ENCODE data around the gene CHCHD1. TPM values are rescaled to one million over a fixed set of nuclear protein-coding genes. Genes with fewer than 3 reads are reported as not detected.

The CHCHD1 gene
- total and polyA plus RNA-seq, 2 donors (not counting 3 experiments of a cell fraction or from before 2014, with no cell fraction given): 31.7 to 39.2 TPM

DNA sequence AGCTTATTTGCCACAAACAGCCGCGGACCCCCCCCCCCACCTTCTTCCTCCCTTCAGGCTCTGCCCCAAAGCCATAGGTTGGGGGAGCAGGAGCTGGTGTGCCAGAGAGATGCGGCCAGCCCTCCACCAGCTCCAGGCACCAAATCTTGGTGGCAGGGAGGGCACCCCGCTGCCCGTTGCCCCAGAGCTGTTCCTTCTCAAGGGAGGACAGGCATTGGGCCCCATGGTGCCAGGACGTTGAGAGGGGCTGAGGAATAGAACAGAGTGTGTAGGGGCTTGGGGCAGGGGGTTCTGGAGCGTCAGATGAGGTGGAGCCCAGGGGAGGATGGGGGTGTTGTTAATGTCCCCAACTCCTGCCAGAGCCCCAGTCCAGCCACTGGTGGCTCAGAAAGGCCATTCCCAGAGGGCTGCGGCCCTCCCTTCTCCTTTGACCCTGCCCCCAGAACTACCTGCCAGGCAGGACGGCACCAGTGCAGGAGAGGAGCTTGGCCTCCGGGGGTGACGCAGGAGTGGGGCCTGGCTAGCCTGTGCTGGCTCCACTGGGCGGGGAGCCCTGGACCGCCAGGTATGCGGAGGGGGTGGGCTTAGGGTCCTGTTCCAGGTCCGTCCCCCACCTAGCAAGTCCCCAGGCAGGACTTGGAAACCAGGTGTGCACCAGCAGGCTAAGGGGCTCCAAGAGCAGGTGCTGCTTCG, 47.7 kb upstream of the CHCHD1 start:
- ChIA-PET CTCF (interaction anchor here (1.6 kb wide), 1 partner anchor 9 kb away, joined by 4 read pairs; the partner anchor contains the start of gene SEC24C), POLR2A (interaction anchor here (0.6 kb wide), 1 partner anchor 61 kb away, joined by 3 read pairs; no protein-coding TSS in a partner anchor)
- DNase-seq (ENCODE audit: low read depth, low spot score): no peak
- no peak for FAIRE-seq
- TF ChIP-seq GATA2 (IDR thresholded peaks at IDR 0.05; ENCODE audit: insufficient read depth, insufficient read length, low read depth, low read length) (no peak), FOS (IDR thresholded peaks at IDR 0.05; ENCODE audit: borderline replicate concordance, insufficient read depth, low read length) (no peak), MAX (IDR thresholded peaks at IDR 0.05; ENCODE audit: insufficient read depth, insufficient read length) (no peak), JUN (IDR thresholded peaks at IDR 0.05; ENCODE audit: borderline replicate concordance, insufficient read depth, insufficient read length, low read depth) (no peak), MYC (IDR thresholded peaks at IDR 0.05; ENCODE audit: low read depth, low read length) (no peak), CTCF (IDR thresholded peaks at IDR 0.05; ENCODE audit: extremely low read depth in 1 of 2, insufficient read depth in 1 of 2, low read depth in 1 of 2, low read length in 2 of 2) (no peak), POLR2A (IDR thresholded peaks at IDR 0.05; ENCODE audit: low read depth, low read length) (no peak), POLR2AphosphoS5 (IDR thresholded peaks at IDR 0.05; ENCODE audit: insufficient read depth, low read depth, low read length) (no peak), EZH2 (IDR thresholded peaks at IDR 0.05; ENCODE audit: borderline replicate concordance, low read depth, low read length, severe bottlenecking) (no peak)
- Histone ChIP-seq H3K9me3 (replicated peaks; ENCODE audit: control insufficient read depth, insufficient read depth, low read length) (no peaks in the 10 kb centered on the region), H3K4me2 (ENCODE audit: insufficient read depth, low read length) (no peak overlapping the region), H3K27ac (ENCODE audit: insufficient read depth, low read depth, low read length) (no peak overlapping the region), H3K27me3 (ENCODE audit: control insufficient read depth in 2 of 2, insufficient read depth in 2 of 2, low read length in 2 of 2) (no peaks in the 10 kb centered on the region), H3K36me3 (ENCODE audit: control insufficient read depth in 2 of 2, extremely low read depth in 1 of 2, insufficient read depth in 2 of 2, low read length in 2 of 2) (peaks cover 0 to 17% of the 10 kb centered on the region in 2 experiments), H3K4me3 (replicated peaks in 1 of 3; ENCODE audit: insufficient read depth in 1 of 3, low read depth in 1 of 3, low read length in 3 of 3) (no peak overlapping the region), H3K9ac (replicated peaks; ENCODE audit: extremely low read depth, insufficient read depth, low read length) (no peak overlapping the region), H3K4me1 (ENCODE audit: control insufficient read depth, extremely low read depth, insufficient read depth, low read length) (peaks cover 7% of the 10 kb centered on the region), H3K9me1 (replicated peaks; ENCODE audit: control insufficient read depth, extremely low read depth, insufficient read depth, low read length) (no peaks in the 10 kb centered on the region), H4K20me1 (replicated peaks; ENCODE audit: control insufficient read depth, extremely low read depth, insufficient read depth, low read length) (no peaks in the 10 kb centered on the region), H2AFZ (ENCODE audit: low read depth, low read length) (no peak overlapping the region), H3K79me2 (ENCODE audit: control insufficient read depth, insufficient read depth, low read length) (peaks cover 38% of the 10 kb centered on the region)
- dilution Hi-C loops (cut with MboI; ENCODE audit: extremely low pct_ligation_motif_present, low sequenced_read_pairs): no loop called here
- intact Hi-C loops (cut with micrococcal nuclease): no loop called here
- no TSS peak for BruUV-seq (replicated peaks)
